ENCODE data around the gene TRPM6.

TRPM6 gene

GRCh38 chr9:74887041-74887980 is at the start of gene TRPM6:
TRPM6 (minus strand) TSS chr9:74887921; CDS start chr9:74887856, 65 bp downstream.
- peak; percentile 63 for DNase-seq (ENCODE audit: extremely low spot score)

DNA sequence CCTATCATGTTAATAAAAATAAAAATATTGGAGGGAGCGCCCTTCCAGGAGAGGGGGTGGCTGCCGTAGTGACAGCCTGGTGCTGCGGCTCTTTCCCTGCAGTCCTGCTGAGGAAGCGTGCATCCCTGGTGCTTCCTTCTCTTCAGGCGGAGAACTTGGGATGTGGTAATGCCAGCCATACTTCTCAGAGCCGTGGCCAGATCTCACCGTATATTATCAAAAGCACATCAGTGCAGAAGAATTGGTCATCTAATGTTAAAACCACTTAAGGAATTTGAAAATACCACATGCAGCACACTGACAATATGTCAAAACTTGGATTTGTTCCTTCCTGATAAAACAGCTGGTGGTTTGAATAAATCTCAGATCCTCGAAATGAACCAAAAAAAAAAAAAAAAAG is 47.3 kb upstream of the TRPM6 start:
- ChIA-PET CTCF (no interaction called here), POLR2A (no interaction called here)
- DNase-seq (ENCODE audit: extremely low spot score): no peak
- no peak for TF ChIP-seq ELF4 (IDR thresholded peaks at IDR 0.05)
- no peak for TF ChIP-seq FOXM1 (IDR thresholded peaks at IDR 0.05; ENCODE audit: borderline replicate concordance)
- TF ChIP-seq SUZ12 (IDR thresholded peaks at IDR 0.05): no peak
- no peak for TF ChIP-seq TARDBP (IDR thresholded peaks at IDR 0.05)

More at GRCh38 chr9:74887041-74887980, at the start of gene TRPM6:
- TF ChIP-seq FOXA1 (IDR thresholded peaks at IDR 0.05): no peak
- no peak for TF ChIP-seq TARDBP (IDR thresholded peaks at IDR 0.05)
- TF ChIP-seq ARNT (IDR thresholded peaks at IDR 0.05): no peak
- TF ChIP-seq BHLHE40 (IDR thresholded peaks at IDR 0.05; ENCODE audit: borderline replicate concordance): no peak
- TF ChIP-seq HDGF (IDR thresholded peaks at IDR 0.05; ENCODE audit: borderline replicate concordance): no peak
- TF ChIP-seq SP1 (IDR thresholded peaks at IDR 0.05): no peak
- no peak for TF ChIP-seq NFRKB (IDR thresholded peaks at IDR 0.05)
- no peak for TF ChIP-seq SUZ12 (IDR thresholded peaks at IDR 0.05)
- no peak for TF ChIP-seq CTBP1 (IDR thresholded peaks at IDR 0.05; ENCODE audit: borderline replicate concordance)
- TF ChIP-seq FOXK2 (IDR thresholded peaks at IDR 0.05): no peak
- no peak for TF ChIP-seq ZNF384 (IDR thresholded peaks at IDR 0.05)
- TF ChIP-seq ELF4 (IDR thresholded peaks at IDR 0.05): no peak
- TF ChIP-seq FOXM1 (IDR thresholded peaks at IDR 0.05; ENCODE audit: borderline replicate concordance): no peak
- TF ChIP-seq, protein P1, sequence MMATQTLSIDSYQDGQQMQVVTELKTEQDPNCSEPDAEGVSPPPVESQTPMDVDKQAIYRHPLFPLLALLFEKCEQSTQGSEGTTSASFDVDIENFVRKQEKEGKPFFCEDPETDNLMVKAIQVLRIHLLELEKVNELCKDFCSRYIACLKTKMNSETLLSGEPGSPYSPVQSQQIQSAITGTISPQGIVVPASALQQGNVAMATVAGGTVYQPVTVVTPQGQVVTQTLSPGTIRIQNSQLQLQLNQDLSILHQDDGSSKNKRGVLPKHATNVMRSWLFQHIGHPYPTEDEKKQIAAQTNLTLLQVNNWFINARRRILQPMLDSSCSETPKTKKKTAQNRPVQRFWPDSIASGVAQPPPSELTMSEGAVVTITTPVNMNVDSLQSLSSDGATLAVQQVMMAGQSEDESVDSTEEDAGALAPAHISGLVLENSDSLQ (IDR thresholded peaks at IDR 0.05): no peak
- no peak for TF ChIP-seq LEF1 (IDR thresholded peaks at IDR 0.05; ENCODE audit: borderline replicate concordance)
- no peak for TF ChIP-seq L3MBTL2 (conservative IDR thresholded peaks at IDR 0.05)
- CTCF ChIA-PET: interaction anchor here (1.8 kb wide), 1 partner anchor 65 kb away, joined by 6 read pairs; the partner anchor contains the start of gene C9orf40
- POLR2A ChIA-PET: interaction anchor here (1.8 kb wide), 1 partner anchor 65 kb away, joined by 7 read pairs; the partner anchor contains the start of gene C9orf40

DNA sequence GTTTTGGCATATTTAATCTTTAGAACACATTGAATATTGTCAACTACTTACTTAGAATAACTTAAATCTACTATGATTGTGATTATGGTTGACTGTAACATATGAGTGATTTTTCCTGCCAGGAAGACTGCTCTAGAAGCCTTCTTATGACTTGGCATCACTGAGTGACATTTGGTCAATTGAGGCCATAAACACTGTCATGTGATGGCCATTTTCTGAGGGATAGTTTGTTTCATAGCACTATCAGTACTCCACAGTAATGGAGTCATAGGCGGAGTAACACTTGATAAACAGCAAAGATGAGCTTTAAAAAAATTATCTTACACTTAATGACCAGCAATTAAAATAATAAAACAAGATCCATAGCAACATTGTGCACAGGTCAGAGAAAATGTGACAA is 34.0 kb upstream of the TRPM6 start:
- DNase-seq (ENCODE audit: extremely low spot score): no peak
- TF ChIP-seq CTBP1 (IDR thresholded peaks at IDR 0.05; ENCODE audit: borderline replicate concordance) (no peak), FOXA1 (IDR thresholded peaks at IDR 0.05) (no peak), TARDBP (IDR thresholded peaks at IDR 0.05) (no peak), LEF1 (IDR thresholded peaks at IDR 0.05; ENCODE audit: borderline replicate concordance) (no peak), BHLHE40 (IDR thresholded peaks at IDR 0.05; ENCODE audit: borderline replicate concordance) (no peak), ELF4 (IDR thresholded peaks at IDR 0.05) (no peak), HDGF (IDR thresholded peaks at IDR 0.05; ENCODE audit: borderline replicate concordance) (no peak), FOXM1 (IDR thresholded peaks at IDR 0.05; ENCODE audit: borderline replicate concordance) (no peak), ARNT (IDR thresholded peaks at IDR 0.05) (no peak), FOXK2 (IDR thresholded peaks at IDR 0.05) (no peak), L3MBTL2 (conservative IDR thresholded peaks at IDR 0.05) (no peak), NFRKB (IDR thresholded peaks at IDR 0.05) (no peak)
- ChIA-PET POLR2A (no interaction called here), CTCF (no interaction called here)

- ChIA-PET POLR2A (no interaction called here), CTCF (no interaction called here)
- TF ChIP-seq ZNF384 (IDR thresholded peaks at IDR 0.05): no peak
- DNase-seq (ENCODE audit: extremely low spot score): no peak
Measured at GRCh38 chr9:74920944-74921626, 33.4 kb upstream of the TRPM6 start.

DNA sequence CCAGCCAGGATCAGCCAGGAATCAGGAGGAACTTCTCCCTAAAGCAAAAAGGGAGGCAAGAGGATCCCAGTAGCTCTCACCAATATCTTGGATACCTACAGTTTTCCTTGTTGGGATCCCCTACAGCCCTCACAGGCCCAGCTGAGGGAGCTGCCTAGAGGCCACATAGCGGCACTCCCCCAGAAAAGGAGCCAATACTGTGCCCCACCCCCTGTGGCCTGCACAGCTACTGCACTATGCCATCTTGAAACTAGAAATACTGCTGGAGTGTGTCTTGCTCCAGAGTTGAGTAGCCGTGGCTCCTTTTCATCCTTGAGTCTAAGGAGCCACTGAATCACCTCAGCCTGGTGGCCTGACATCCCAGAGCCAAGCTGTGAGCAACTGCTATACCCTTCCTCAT is 22.3 kb upstream of the TRPM6 start:
- no peak for TF ChIP-seq ZNF384 (IDR thresholded peaks at IDR 0.05)
- no peak for TF ChIP-seq ARNT (IDR thresholded peaks at IDR 0.05)
- TF ChIP-seq CTBP1 (IDR thresholded peaks at IDR 0.05; ENCODE audit: borderline replicate concordance): no peak
- no peak for TF ChIP-seq TARDBP (IDR thresholded peaks at IDR 0.05)
- no peak for TF ChIP-seq NFRKB (IDR thresholded peaks at IDR 0.05)
- TF ChIP-seq L3MBTL2 (conservative IDR thresholded peaks at IDR 0.05): no peak
- TF ChIP-seq, protein P1 (IDR thresholded peaks at IDR 0.05): no peak
- TF ChIP-seq FOXA1 (IDR thresholded peaks at IDR 0.05): no peak
- no peak for TF ChIP-seq HDGF (IDR thresholded peaks at IDR 0.05; ENCODE audit: borderline replicate concordance)
- no peak for TF ChIP-seq BHLHE40 (IDR thresholded peaks at IDR 0.05; ENCODE audit: borderline replicate concordance)
- TF ChIP-seq FOXK2 (IDR thresholded peaks at IDR 0.05): no peak
- POLR2A ChIA-PET: no interaction called here
- CTCF ChIA-PET: no interaction called here
- no peak for DNase-seq (ENCODE audit: extremely low spot score)

DNA sequence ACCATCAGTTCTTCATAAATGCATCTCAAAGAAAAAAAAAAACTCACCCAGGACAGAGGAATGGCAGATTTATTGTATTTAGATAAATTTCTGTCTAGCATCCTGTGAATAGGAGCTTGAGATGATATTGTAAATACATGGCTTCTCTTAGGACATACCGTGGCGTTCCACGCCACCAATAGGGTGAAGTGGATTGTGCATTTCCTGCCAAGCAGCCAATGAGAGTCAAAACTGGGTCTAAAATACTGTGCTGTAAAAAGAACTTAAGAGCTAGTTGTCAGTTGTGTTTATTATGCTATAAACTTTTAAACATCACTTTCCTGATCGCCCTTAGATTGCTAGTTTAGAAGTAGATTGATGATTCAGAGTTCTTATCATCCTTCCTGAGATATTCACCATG is 20.9 kb upstream of the TRPM6 start:
- DNase-seq (ENCODE audit: extremely low spot score): no peak
- TF ChIP-seq NFRKB (IDR thresholded peaks at IDR 0.05): no peak
- no peak for TF ChIP-seq SUZ12 (IDR thresholded peaks at IDR 0.05)
- no peak for TF ChIP-seq L3MBTL2 (conservative IDR thresholded peaks at IDR 0.05)
- TF ChIP-seq FOXK2 (IDR thresholded peaks at IDR 0.05): no peak
- TF ChIP-seq ARNT (IDR thresholded peaks at IDR 0.05): no peak
- TF ChIP-seq FOXM1 (IDR thresholded peaks at IDR 0.05; ENCODE audit: borderline replicate concordance): no peak
- no peak for TF ChIP-seq TARDBP (IDR thresholded peaks at IDR 0.05)
- no peak for TF ChIP-seq HDGF (IDR thresholded peaks at IDR 0.05; ENCODE audit: borderline replicate concordance)
- no peak for TF ChIP-seq LEF1 (IDR thresholded peaks at IDR 0.05; ENCODE audit: borderline replicate concordance)
- TF ChIP-seq, protein P1 (IDR thresholded peaks at IDR 0.05): no peak
- no peak for TF ChIP-seq CTBP1 (IDR thresholded peaks at IDR 0.05; ENCODE audit: borderline replicate concordance)
- no peak for TF ChIP-seq SP1 (IDR thresholded peaks at IDR 0.05)
- ChIA-PET CTCF (no interaction called here), POLR2A (no interaction called here)

Measured in HEK293T (cell line).